SU-DHL-6 (cell line): ENCODE results near the gene CFAP65.

Experiments used
- H2AFZ ChIP-seq: fragments of 200-600 bp; sonication (generic); 2 replicates; pipeline ENCODE4 v1.6.1; 2014; ENCODE audit warnings: low read depth, mild to moderate bottlenecking, moderate library complexity, mixed read lengths, antibody characterized with exemption, low read length; ENCODE audit not compliant: severe bottlenecking
- H3F3A ChIP-seq: fragments of 200-600 bp; shearing (Covaris generic); 2 replicates; pipeline ENCODE4 v1.6.0; 2016; ENCODE audit warnings: antibody characterized with exemption, mild to moderate bottlenecking; ENCODE audit not compliant: insufficient read depth
- H3K27ac ChIP-seq: fragments of 200-600 bp; sonication (generic); 2 replicates; pipeline ENCODE4 v1.5.1; 2016; ENCODE audit warnings: low read depth, mild to moderate bottlenecking, low read length, moderate library complexity, mixed read lengths
- H3K27me3 ChIP-seq: fragments of 200-600 bp; sonication (generic), shearing (Covaris generic); 2 replicates; pipeline ENCODE4 v1.6.0; 2014; ENCODE audit warnings: mild to moderate bottlenecking, low read length
- H3K36me3 ChIP-seq: fragments of 200-600 bp; sonication (generic); 2 replicates; pipeline ENCODE4 v1.6.1; 2014; ENCODE audit warnings: mild to moderate bottlenecking, low read length, mixed read lengths
- H3K4me2 ChIP-seq: fragments of 300-600, 200-600 bp; shearing (Covaris generic), sonication (generic); 2 replicates; pipeline ENCODE4 v1.6.0; 2014; ENCODE audit warnings: low read length, low read depth, mild to moderate bottlenecking; ENCODE audit not compliant: poor library complexity, severe bottlenecking
- H3K4me3 ChIP-seq: fragments of 200-600 bp; sonication (generic); 2 replicates; pipeline ENCODE4 v1.5.1; 2014; ENCODE audit warnings: antibody characterized with exemption, low read length, mild to moderate bottlenecking, mixed read lengths; ENCODE audit not compliant: insufficient read depth, poor library complexity, severe bottlenecking
- H3K79me2 ChIP-seq: fragments of 200-600 bp; sonication (generic); 2 replicates; pipeline ENCODE4 v1.6.1; 2014; ENCODE audit warnings: mild to moderate bottlenecking, low read length, moderate library complexity; ENCODE audit not compliant: insufficient read depth
- H3K9ac ChIP-seq: fragments of 200-600 bp; sonication (generic); 2 replicates; pipeline ENCODE4 v1.7.0; 2014; ENCODE audit warnings: mild to moderate bottlenecking, low read length
- H3K9me2 ChIP-seq: fragments of 200-600 bp; sonication (generic); replicated peaks from 2 replicates; pipeline ENCODE4 v1.6.1; 2014; ENCODE audit warnings: low read length; ENCODE audit not compliant: insufficient read depth
- H3K9me3 ChIP-seq: fragments of 200-600 bp; sonication (generic); 2 replicates; pipeline ENCODE4 v1.6.1; 2014; ENCODE audit warnings: low read length, mixed read lengths; ENCODE audit not compliant: insufficient read depth
- H4K20me1 ChIP-seq: fragments of 200-600 bp; sonication (generic); 2 replicates; pipeline ENCODE4 v1.6.1; 2014; ENCODE audit warnings: low read depth, mild to moderate bottlenecking, antibody characterized with exemption, low read length, moderate library complexity, mixed read lengths
- CTCF ChIP-seq: fragments of 200-600 bp; sonication (generic); IDR thresholded peaks from one replicate; pipeline ENCODE4 v1.5.1; 2017; ENCODE audit warnings: antibody characterized with exemption, mild to moderate bottlenecking, low read length, moderate library complexity; ENCODE audit not compliant: insufficient read depth, poor library complexity, severe bottlenecking
- EZH2phosphoT487 ChIP-seq: fragments of 200-600 bp; sonication (generic), shearing (Covaris generic); conservative IDR thresholded peaks from 2 replicates; pipeline ENCODE4 v1.6.1; 2018; ENCODE audit warnings: mild to moderate bottlenecking, antibody characterized with exemption, low read length, moderate library complexity, mixed read lengths

The CFAP65 gene

GRCh38 chr2:219042750-219043149 lies 1.4 kb upstream of the CFAP65 start:
- TF ChIP-seq CTCF (no peak), EZH2phosphoT487 (no peak)
- no peaks in the 10 kb centered on the region for H3K79me2 ChIP-seq
- no peaks in the 10 kb centered on the region for H3F3A ChIP-seq
- no peak overlapping the region for H3K4me2 ChIP-seq
- H3K4me3 ChIP-seq = no peak overlapping the region
- H4K20me1 ChIP-seq = no peaks in the 10 kb centered on the region
- H3K9me3 ChIP-seq = no peaks in the 10 kb centered on the region
- H2AFZ ChIP-seq = no peak overlapping the region
- H3K9ac ChIP-seq = no peak overlapping the region
- no peaks in the 10 kb centered on the region for H3K36me3 ChIP-seq
- H3K27ac ChIP-seq = no peak overlapping the region
- H3K27me3 ChIP-seq = no peaks in the 10 kb centered on the region
- H3K9me2 ChIP-seq = no peaks in the 10 kb centered on the region

- Histone ChIP-seq H3K4me2 (no peak overlapping the region), H3K9ac (no peak overlapping the region), H3K79me2 (no peaks in the 10 kb centered on the region), H2AFZ (no peak overlapping the region), H3F3A (no peaks in the 10 kb centered on the region), H3K27ac (no peak overlapping the region), H3K9me3 (no peaks in the 10 kb centered on the region), H3K27me3 (no peaks in the 10 kb centered on the region), H3K36me3 (no peaks in the 10 kb centered on the region), H3K9me2 (no peaks in the 10 kb centered on the region), H4K20me1 (no peaks in the 10 kb centered on the region), H3K4me3 (no peak overlapping the region)
- TF ChIP-seq EZH2phosphoT487 (no peak), CTCF (no peak)
These were observed 841 bp upstream of the CFAP65 start for GRCh38 chr2:219042157-219042556.

GRCh38 chr2:219038600-219038999 lies 2.7 kb downstream of the CFAP65 start:
- H3K4me2 ChIP-seq = no peak overlapping the region
- H3F3A ChIP-seq = no peaks in the 10 kb centered on the region
- no peaks in the 10 kb centered on the region for H3K9me2 ChIP-seq
- H3K4me3 ChIP-seq = no peak overlapping the region
- no peak for TF ChIP-seq CTCF
- TF ChIP-seq EZH2phosphoT487 = no peak
- no peaks in the 10 kb centered on the region for H3K27me3 ChIP-seq
- no peaks in the 10 kb centered on the region for H3K9me3 ChIP-seq
- H4K20me1 ChIP-seq = no peaks in the 10 kb centered on the region
- H3K36me3 ChIP-seq = no peaks in the 10 kb centered on the region
- H3K27ac ChIP-seq = no peak overlapping the region
- no peak overlapping the region for H3K9ac ChIP-seq
- no peak overlapping the region for H2AFZ ChIP-seq
- no peaks in the 10 kb centered on the region for H3K79me2 ChIP-seq
